ENCODE data around the gene CHCHD3. TPM values are rescaled to one million over a fixed set of nuclear protein-coding genes. Genes with fewer than 3 reads are reported as not detected.

CHCHD3 gene
- polyA plus RNA-seq, 1 donor (not counting 4 experiments of a cell fraction or from before 2014, with no cell fraction given), result 59.2 TPM

GRCh38 chr7:132897093-132897687 is 184.7 kb downstream of the CHCHD3 start:
- Histone ChIP-seq H3K4me1 (ENCODE audit: control insufficient read depth, extremely low read depth, insufficient read depth, low read length) (no peaks in the 10 kb centered on the region), H3K27me3 (ENCODE audit: control insufficient read depth, extremely low read depth, insufficient read depth, low read length) (no peaks in the 10 kb centered on the region), H3K4me3 (ENCODE audit: control insufficient read depth in 2 of 3, extremely low read depth in 1 of 3, insufficient read depth in 2 of 3, low read depth in 1 of 3, low read length in 3 of 3) (no peak overlapping the region), H3K9me3 (ENCODE audit: control insufficient read depth, low read depth, low read length) (no peaks in the 10 kb centered on the region), H3K4me2 (ENCODE audit: control insufficient read depth, extremely low read depth, insufficient read depth, low read depth, low read length) (no peak overlapping the region), H3K36me3 (ENCODE audit: control insufficient read depth in 2 of 2, extremely low read depth in 1 of 2, insufficient read depth in 2 of 2, low read length in 2 of 2) (no peaks in the 10 kb centered on the region), H3K27ac (ENCODE audit: control insufficient read depth, insufficient read depth, low read length) (no peak overlapping the region), H3K79me2 (ENCODE audit: control insufficient read depth, insufficient read depth, low read length) (no peaks in the 10 kb centered on the region), H2AFZ (ENCODE audit: control insufficient read depth, low read length) (no peak overlapping the region), H3K9ac (ENCODE audit: control insufficient read depth, extremely low read depth, insufficient read depth, low read length) (no peak overlapping the region), H3K9me1 (ENCODE audit: control insufficient read depth, extremely low read depth, insufficient read depth, low read length) (no peaks in the 10 kb centered on the region), H4K20me1 (ENCODE audit: control insufficient read depth, extremely low read depth, insufficient read depth, low read length) (no peaks in the 10 kb centered on the region)
- DNase-seq (ENCODE audit: low read depth, low spot score) (no peak), FAIRE-seq (no peak)
- TF ChIP-seq EZH2 (IDR thresholded peaks at IDR 0.05; ENCODE audit: low read length) (no peak), CTCF (optimal IDR thresholded peaks at IDR 0.05 in 1 of 3, IDR thresholded peaks at IDR 0.05 in 1 of 3, conservative IDR thresholded peaks at IDR 0.05 in 1 of 3; ENCODE audit: extremely low read depth in 1 of 3, insufficient read depth in 2 of 3, low read length in 3 of 3) (no peak)
- dilution Hi-C loops (cut with MboI; ENCODE audit: extremely low pct_ligation_motif_present, low sequenced_read_pairs), result no loop called here

- TF ChIP-seq CTCF (optimal IDR thresholded peaks at IDR 0.05 in 1 of 3, IDR thresholded peaks at IDR 0.05 in 1 of 3, conservative IDR thresholded peaks at IDR 0.05 in 1 of 3; ENCODE audit: extremely low read depth in 1 of 3, insufficient read depth in 2 of 3, low read length in 3 of 3) (no peak), EZH2 (IDR thresholded peaks at IDR 0.05; ENCODE audit: low read length) (no peak)
- Histone ChIP-seq H2AFZ (ENCODE audit: control insufficient read depth, low read length) (no peak overlapping the region), H4K20me1 (ENCODE audit: control insufficient read depth, extremely low read depth, insufficient read depth, low read length) (no peaks in the 10 kb centered on the region), H3K79me2 (ENCODE audit: control insufficient read depth, insufficient read depth, low read length) (no peaks in the 10 kb centered on the region), H3K4me3 (ENCODE audit: control insufficient read depth in 2 of 3, extremely low read depth in 1 of 3, insufficient read depth in 2 of 3, low read depth in 1 of 3, low read length in 3 of 3) (no peak overlapping the region), H3K4me1 (ENCODE audit: control insufficient read depth, extremely low read depth, insufficient read depth, low read length) (no peaks in the 10 kb centered on the region), H3K4me2 (ENCODE audit: control insufficient read depth, extremely low read depth, insufficient read depth, low read depth, low read length) (no peak overlapping the region), H3K27ac (ENCODE audit: control insufficient read depth, insufficient read depth, low read length) (no peak overlapping the region), H3K9me3 (ENCODE audit: control insufficient read depth, low read depth, low read length) (no peaks in the 10 kb centered on the region), H3K36me3 (ENCODE audit: control insufficient read depth in 2 of 2, extremely low read depth in 1 of 2, insufficient read depth in 2 of 2, low read length in 2 of 2) (no peaks in the 10 kb centered on the region), H3K27me3 (ENCODE audit: control insufficient read depth, extremely low read depth, insufficient read depth, low read length) (no peaks in the 10 kb centered on the region), H3K9me1 (ENCODE audit: control insufficient read depth, extremely low read depth, insufficient read depth, low read length) (no peaks in the 10 kb centered on the region), H3K9ac (ENCODE audit: control insufficient read depth, extremely low read depth, insufficient read depth, low read length) (no peak overlapping the region)
- FAIRE-seq, result no peak
- dilution Hi-C loops (cut with MboI; ENCODE audit: extremely low pct_ligation_motif_present, low sequenced_read_pairs), result no loop called here
- DNase-seq (ENCODE audit: low read depth, low spot score), result no peak
These were observed 186.7 kb downstream of the CHCHD3 start for GRCh38 chr7:132895231-132895630.
